GM21529 (cell line): ENCODE measurements around the gene VTN.

Experiments
- ATAC-seq: cut with Tn5 transposase; IDR thresholded peaks from one replicate; pipeline ENCODE4 v1.9.1; 2021; ENCODE audit not compliant: unreplicated experiment

The VTN gene

DNA sequence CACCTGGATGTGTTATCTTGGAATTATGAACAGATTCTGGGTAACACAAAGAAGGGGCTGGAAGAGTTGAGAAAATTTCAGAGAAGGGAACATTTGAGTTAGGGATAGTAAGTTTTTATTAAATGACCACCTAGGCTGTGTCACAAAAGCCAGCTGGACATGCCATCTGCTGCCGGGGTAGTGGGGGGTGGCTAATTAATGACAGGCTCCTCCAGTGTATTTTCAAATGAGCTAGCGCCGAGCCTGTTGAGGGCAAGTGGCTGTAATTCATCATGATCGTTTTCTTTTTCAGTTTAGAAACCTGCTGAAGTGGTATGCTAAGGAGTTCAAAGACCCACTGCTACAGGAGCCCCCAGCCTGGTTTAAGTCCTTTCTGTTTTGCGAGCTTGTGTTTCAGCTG, 44.9 kb downstream of the VTN start:
- no peak for ATAC-seq

DNA sequence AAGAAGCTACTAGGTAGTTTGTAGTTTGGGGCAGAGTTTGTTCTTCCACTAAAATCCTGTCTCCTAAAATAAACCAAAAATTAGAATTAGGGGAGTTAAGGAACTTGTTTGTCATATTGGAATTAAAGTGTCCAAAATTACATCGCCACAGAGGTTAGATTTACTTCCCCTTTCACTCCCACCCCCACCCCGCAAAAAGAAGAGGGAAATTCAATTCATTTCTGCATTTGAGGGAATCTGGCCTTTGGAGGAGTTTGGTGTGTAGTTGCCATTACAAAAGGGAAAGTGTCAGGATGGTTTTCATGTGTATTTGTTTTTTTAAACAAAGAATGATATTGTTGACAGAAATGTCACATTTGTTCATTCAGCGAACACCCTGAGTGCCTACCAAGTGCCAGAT, 45.3 kb downstream of the VTN start:
- no peak for ATAC-seq

DNA sequence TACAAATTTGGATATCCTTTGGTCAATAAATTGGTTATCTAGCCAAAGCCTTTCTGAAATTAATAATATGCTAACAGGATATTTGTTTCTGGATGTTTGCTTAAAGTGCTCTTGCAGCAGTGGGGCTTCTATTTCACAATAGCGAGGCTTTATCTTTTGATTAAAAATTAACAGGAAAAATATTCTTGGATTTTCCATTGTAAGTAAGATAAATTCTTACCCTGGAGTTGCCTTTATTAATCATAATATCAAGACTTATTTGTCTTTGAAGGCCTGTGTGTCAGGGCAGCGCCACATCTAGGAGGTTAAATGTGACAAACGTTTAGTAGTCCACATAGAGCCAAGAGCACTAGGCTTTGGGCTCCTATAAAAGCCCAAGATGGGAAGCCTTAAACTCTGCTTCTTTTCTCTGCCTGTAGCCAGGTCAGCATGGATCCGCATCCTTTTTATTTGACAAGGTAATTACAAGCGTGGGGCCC, 45.8 kb downstream of the VTN start:
- ATAC-seq, result no peak

DNA sequence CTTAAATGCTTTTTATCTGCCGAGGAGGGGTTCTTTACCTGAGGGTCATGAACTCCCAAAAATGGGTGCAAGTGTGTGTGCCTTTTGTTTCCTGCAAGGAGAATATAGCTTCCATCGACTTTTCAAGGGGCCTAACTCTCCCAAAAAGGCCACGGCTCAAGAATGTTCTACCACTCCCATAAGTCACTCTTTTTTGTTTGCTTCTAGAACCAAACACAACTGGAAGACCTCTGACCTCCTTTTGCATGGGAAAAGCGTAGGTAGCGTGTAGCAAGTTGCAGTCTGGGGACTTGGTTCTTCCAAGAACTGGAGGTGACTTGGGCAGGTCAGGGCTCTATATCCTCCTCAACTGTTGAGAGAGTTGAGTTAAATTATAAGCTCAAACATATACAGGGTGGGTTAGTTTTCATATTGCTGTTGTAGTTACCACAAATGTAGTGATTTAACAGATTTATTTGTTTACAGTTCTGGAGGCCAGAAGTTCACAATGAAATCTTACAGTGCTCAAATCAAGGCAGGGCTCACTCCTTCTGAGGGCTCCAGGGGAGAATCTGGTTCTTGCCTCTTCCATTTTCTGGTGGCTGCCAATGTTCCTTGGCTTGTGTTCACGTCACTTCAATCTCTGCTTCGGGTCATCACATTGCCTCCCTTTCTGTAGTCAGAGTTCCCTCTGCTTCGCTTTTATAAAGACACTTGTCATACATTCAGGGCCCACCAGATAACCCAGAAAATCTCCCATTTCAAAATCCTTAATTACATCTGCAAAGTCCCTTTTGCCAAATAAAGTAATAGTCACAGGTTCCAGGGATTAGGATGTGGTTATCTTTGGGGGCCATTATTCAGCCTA, 49.7 kb downstream of the VTN start:
- ATAC-seq, result no peak

DNA sequence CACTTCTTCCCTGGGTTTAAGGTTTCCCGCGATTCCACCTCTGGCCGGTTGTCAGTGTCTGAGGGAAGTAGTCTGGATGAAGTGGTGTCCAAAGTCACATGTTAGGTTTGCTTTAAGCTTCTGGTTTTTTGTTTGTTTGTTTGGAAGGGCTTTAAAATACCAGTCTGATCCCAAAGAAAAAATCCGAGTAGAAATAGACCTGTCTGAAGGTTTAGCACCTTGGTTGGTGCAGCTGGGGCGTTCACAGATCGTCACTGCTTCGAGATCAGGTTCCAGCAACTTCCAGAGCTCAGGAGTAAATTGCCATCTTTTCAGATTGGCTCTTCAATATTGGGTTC, 50.5 kb downstream of the VTN start:
- ATAC-seq, result no peak

DNA sequence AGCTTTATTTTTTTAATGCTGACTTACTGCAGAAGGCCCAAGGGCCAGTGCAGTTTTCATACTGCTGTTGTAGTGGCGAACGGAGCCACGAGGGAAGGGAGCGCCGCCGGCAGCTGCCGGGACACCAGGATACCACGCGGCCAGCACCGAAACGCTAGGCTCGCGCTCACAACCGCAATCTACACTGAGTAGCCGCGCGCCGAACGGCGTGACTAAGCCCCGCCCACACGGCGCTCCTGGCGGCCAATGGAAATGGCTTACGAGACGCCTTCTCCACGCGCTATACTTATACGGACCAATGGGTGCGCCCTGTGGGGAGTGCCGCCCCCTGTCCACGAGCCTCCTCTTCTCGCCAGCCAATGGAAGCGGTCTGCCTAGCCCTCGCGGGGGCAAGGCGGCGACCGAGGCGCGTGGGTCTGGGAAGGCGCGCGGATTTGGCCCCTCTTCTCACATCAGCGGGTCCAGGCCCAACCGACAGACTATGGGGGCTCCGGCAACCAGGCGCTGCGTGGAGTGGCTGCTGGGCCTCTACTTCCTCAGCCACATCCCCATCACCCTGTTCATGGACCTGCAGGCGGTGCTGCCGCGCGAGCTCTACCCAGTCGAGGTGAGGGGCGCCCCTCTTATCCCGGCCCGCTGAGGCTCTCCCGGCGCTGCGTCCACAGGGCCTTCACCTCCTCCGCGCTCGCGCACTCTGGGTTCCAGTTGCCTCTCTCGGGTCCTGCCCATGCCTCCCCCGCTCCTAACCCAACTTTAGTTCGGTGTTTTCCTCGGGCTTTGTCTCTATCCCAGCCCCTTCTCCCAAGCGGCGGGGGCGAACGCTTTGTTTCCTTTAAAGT, 51.1 kb downstream of the VTN start, which contains the start of gene TMEM97:
TSS of gene TMEM97 (plus strand) at position 442 of the 839 bp plus-strand sequence. CDS start at position 482, 40 bp downstream.
- peak; percentile 97 for ATAC-seq

DNA sequence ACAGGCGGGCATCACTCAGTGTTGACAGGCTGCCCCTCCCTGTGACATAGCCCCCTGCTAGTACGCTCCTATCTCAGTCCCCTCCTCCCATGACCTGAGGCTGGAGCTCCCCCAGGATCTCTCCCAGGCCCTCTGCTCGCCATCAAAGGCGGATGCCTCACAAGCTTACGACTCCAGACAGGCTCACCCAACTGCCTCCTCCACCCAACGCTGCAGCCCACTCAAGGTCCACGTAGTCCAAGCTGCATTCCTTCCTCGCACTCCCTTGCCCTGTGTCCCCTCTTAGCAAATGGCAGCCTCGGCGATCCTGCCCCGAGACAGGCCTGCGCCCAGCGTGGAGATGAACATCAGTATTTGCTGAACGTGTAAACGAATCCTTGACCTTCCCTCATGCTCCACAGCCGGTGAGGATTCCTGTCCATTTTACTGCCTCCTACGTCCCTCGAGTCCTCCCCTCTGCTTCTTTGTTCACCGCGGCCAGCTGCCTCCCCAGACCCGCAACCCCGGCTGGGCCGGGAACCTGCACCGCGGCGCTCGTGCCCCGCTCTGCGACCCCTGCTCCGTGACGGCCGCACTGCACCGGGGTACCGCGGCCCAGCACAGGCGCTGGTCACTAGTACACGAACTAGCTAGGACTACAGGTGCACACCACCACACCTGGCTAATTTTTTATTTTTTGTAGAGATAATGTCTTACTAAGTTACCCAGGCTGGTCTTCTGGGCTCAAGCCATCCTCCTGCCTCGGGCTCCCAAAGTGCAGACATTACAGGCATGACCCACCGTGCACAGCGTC, 51.9 kb downstream of the VTN start:
- ATAC-seq, result peak; percentile 4
